ENCODE results near the gene HDAC9. TPM values are rescaled to one million over a fixed set of nuclear protein-coding genes. Genes with fewer than 3 reads are reported as not detected.

HDAC9 gene
- total and polyA plus RNA-seq, 2 of the 13 experiments (the other 11 are each of a cell fraction or from before 2014, with no cell fraction given): 0.05 to 0.07 TPM

- in situ Hi-C loops (cut with HindIII; ENCODE audit: extremely low pct_ligation_motif_present, low pct_unique_long_range_greater_than_20kb): no loop called here
- no peak for DNase-seq (ENCODE audit: low spot score)
- FAIRE-seq: no peak
- Histone ChIP-seq H3K27me3 (ENCODE audit: control insufficient read depth in 1 of 2, insufficient read depth in 2 of 2, low read length in 2 of 2) (no peaks in the 10 kb centered on the region), H3K9ac (ENCODE audit: insufficient read depth, low read depth, low read length) (no peak overlapping the region), H3K79me2 (ENCODE audit: insufficient read depth, low read length) (no peaks in the 10 kb centered on the region), H3K4me2 (ENCODE audit: low read depth, low read length) (no peak overlapping the region), H3K9me3 (ENCODE audit: low read length) (0 out of 2 replicates have a peak, but pooled peaks cover 6% of the 10 kb centered on the region), H3K36me3 (replicated peaks in 1 of 2; ENCODE audit: control insufficient read depth in 1 of 2, insufficient read depth in 2 of 2, low read length in 2 of 2) (no peaks in the 10 kb centered on the region), H3K27ac (ENCODE audit: extremely low read length, insufficient read depth, low read length) (no peak overlapping the region), H3K4me1 (ENCODE audit: insufficient read depth, low read length) (no peaks in the 10 kb centered on the region), H4K20me1 (ENCODE audit: insufficient read depth, low read length) (no peaks in the 10 kb centered on the region), H3K4me3 (replicated peaks in 1 of 3; ENCODE audit: insufficient read depth in 1 of 3, low read depth in 2 of 3, low read length in 3 of 3) (no peak overlapping the region), H2AFZ (ENCODE audit: low read length) (no peak overlapping the region)
- WGBS (ENCODE audit: low lambda C conversion rate): 0% methylated on average over 1 of the region's 1 CpG
- POLR2A ChIA-PET: no interaction called here
- BruUV-seq (replicated peaks): no TSS peak
- no peak for TF ChIP-seq ZNF121 (CRISPR knock-in tag; IDR thresholded peaks at IDR 0.05)
- TF ChIP-seq MNT (IDR thresholded peaks at IDR 0.05): peak; percentile 96
- intact Hi-C loops (cut with micrococcal nuclease; ENCODE audit: unreplicated experiment): no loop called here
- no peak for ATAC-seq
- CTCF ChIA-PET (ENCODE audit: low intra/inter-chr PET ratio, low total read pairs): no interaction called here
Measured at GRCh38 chr7:18708204-18708603, 212.7 kb downstream of the HDAC9 start.

GRCh38 chr7:18715988-18716387 lies 220.4 kb downstream of the HDAC9 start:
- Histone ChIP-seq H3K27me3 (ENCODE audit: control insufficient read depth in 1 of 2, insufficient read depth in 2 of 2, low read length in 2 of 2) (no peaks in the 10 kb centered on the region), H3K9ac (ENCODE audit: insufficient read depth, low read depth, low read length) (no peak overlapping the region), H3K9me3 (ENCODE audit: low read length) (no peaks in the 10 kb centered on the region), H4K20me1 (ENCODE audit: insufficient read depth, low read length) (no peaks in the 10 kb centered on the region), H3K27ac (ENCODE audit: extremely low read length, insufficient read depth, low read length) (no peak overlapping the region), H3K4me1 (ENCODE audit: insufficient read depth, low read length) (no peaks in the 10 kb centered on the region), H3K79me2 (ENCODE audit: insufficient read depth, low read length) (no peaks in the 10 kb centered on the region), H2AFZ (ENCODE audit: low read length) (no peak overlapping the region), H3K36me3 (replicated peaks in 1 of 2; ENCODE audit: control insufficient read depth in 1 of 2, insufficient read depth in 2 of 2, low read length in 2 of 2) (no peaks in the 10 kb centered on the region), H3K4me2 (ENCODE audit: low read depth, low read length) (no peak overlapping the region), H3K4me3 (replicated peaks in 1 of 3; ENCODE audit: insufficient read depth in 1 of 3, low read depth in 2 of 3, low read length in 3 of 3) (no peak overlapping the region)
- FAIRE-seq (no peak), ATAC-seq (no peak), DNase-seq (ENCODE audit: low spot score) (no peak)
- ChIA-PET CTCF (ENCODE audit: low intra/inter-chr PET ratio, low total read pairs) (no interaction called here), POLR2A (no interaction called here)
- intact Hi-C loops (cut with micrococcal nuclease; ENCODE audit: unreplicated experiment) (no loop called here), in situ Hi-C loops (cut with HindIII; ENCODE audit: extremely low pct_ligation_motif_present, low pct_unique_long_range_greater_than_20kb) (no loop called here)
- WGBS (ENCODE audit: low lambda C conversion rate): 2% methylated on average over 2 of the region's 2 CpGs
- BruUV-seq (replicated peaks): no TSS peak
- TF ChIP-seq ZC3H13 (CRISPR knock-in tag; IDR thresholded peaks at IDR 0.05): no peak
- no peak for TF ChIP-seq ZNF850 (CRISPR knock-in tag; conservative IDR thresholded peaks at IDR 0.05)
- TF ChIP-seq ZBTB25 (CRISPR knock-in tag; IDR thresholded peaks at IDR 0.05): no peak
- TF ChIP-seq GLMP (CRISPR knock-in tag; IDR thresholded peaks at IDR 0.05; ENCODE audit: borderline replicate concordance): no peak
- TF ChIP-seq BRD4 (CRISPR knock-in tag; IDR thresholded peaks at IDR 0.05): no peak
- TF ChIP-seq ZBTB7B (CRISPR knock-in tag; IDR thresholded peaks at IDR 0.05): no peak
- no peak for TF ChIP-seq ZNF776 (CRISPR knock-in tag; IDR thresholded peaks at IDR 0.05)
- no peak for TF ChIP-seq ZFX (CRISPR knock-in tag; IDR thresholded peaks at IDR 0.05; ENCODE audit: low read depth)
- TF ChIP-seq ZNF772 (CRISPR knock-in tag; IDR thresholded peaks at IDR 0.05): no peak
- no peak for TF ChIP-seq ZNF562 (CRISPR knock-in tag; IDR thresholded peaks at IDR 0.05; ENCODE audit: borderline replicate concordance)
- TF ChIP-seq IRX3 (CRISPR knock-in tag; IDR thresholded peaks at IDR 0.05; ENCODE audit: borderline replicate concordance, low read depth): no peak
- TF ChIP-seq TCF12 (IDR thresholded peaks at IDR 0.05): no peak
- TF ChIP-seq TCF12 (CRISPR knock-in tag; IDR thresholded peaks at IDR 0.05): no peak
- no peak for TF ChIP-seq KDM4B (CRISPR knock-in tag; IDR thresholded peaks at IDR 0.05)
- TF ChIP-seq GLI4 (CRISPR knock-in tag; IDR thresholded peaks at IDR 0.05; ENCODE audit: borderline replicate concordance): no peak
- TF ChIP-seq CAMTA2 (CRISPR knock-in tag; IDR thresholded peaks at IDR 0.05; ENCODE audit: borderline replicate concordance): no peak
